Measurements from ENCODE around the gene ZFR2. TPM values are rescaled to one million over a fixed set of nuclear protein-coding genes. Genes with fewer than 3 reads are reported as not detected.

Gene ZFR2
- total RNA-seq, 1 donor from 2014 or later = not detected

DNA sequence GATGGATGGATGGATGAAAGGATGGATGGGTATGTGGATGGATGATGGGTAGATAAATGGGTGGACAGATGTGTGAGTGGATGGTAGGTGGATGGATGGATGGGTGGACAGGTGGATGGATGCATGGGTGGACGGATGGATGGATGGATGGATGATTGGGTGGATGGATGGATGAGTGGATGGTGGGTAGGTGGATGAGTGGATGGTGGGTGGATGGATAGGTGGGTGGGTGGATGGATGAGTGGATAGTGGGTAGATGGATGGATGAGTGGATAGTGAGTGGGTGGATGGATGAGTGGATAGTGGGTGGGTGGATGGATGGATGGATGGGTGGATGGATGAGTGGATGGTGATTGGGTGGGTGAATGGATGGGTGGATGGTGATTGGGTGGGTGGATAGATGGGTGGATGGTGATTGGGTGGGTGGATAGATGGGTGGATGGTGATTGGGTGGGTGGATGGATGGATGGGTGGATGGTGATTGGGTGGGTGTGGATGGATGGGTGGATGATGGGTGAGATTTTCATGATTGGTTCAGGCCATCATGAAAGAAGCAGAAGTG, 92.3 kb downstream of the ZFR2 start:
- no peak overlapping the region for H3K27ac Mint-ChIP-seq (ENCODE audit: unreplicated experiment)
- H3K36me3 Mint-ChIP-seq (ENCODE audit: unreplicated experiment) = no peaks in the 10 kb centered on the region
- no peak overlapping the region for H3K4me3 Mint-ChIP-seq (ENCODE audit: unreplicated experiment)
- H3K27me3 Mint-ChIP-seq (ENCODE audit: unreplicated experiment) = no peaks in the 10 kb centered on the region
- TF ChIP-seq, protein P1, sequence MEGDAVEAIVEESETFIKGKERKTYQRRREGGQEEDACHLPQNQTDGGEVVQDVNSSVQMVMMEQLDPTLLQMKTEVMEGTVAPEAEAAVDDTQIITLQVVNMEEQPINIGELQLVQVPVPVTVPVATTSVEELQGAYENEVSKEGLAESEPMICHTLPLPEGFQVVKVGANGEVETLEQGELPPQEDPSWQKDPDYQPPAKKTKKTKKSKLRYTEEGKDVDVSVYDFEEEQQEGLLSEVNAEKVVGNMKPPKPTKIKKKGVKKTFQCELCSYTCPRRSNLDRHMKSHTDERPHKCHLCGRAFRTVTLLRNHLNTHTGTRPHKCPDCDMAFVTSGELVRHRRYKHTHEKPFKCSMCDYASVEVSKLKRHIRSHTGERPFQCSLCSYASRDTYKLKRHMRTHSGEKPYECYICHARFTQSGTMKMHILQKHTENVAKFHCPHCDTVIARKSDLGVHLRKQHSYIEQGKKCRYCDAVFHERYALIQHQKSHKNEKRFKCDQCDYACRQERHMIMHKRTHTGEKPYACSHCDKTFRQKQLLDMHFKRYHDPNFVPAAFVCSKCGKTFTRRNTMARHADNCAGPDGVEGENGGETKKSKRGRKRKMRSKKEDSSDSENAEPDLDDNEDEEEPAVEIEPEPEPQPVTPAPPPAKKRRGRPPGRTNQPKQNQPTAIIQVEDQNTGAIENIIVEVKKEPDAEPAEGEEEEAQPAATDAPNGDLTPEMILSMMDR (IDR thresholded peaks at IDR 0.05) = no peak
- no peak for DNase-seq (ENCODE audit: extremely low spot score, unreplicated experiment)
- H3K9me3 Mint-ChIP-seq (ENCODE audit: unreplicated experiment) = peaks cover 2% of the 10 kb centered on the region
- H3K4me1 Mint-ChIP-seq (ENCODE audit: unreplicated experiment) = no peaks in the 10 kb centered on the region

DNA sequence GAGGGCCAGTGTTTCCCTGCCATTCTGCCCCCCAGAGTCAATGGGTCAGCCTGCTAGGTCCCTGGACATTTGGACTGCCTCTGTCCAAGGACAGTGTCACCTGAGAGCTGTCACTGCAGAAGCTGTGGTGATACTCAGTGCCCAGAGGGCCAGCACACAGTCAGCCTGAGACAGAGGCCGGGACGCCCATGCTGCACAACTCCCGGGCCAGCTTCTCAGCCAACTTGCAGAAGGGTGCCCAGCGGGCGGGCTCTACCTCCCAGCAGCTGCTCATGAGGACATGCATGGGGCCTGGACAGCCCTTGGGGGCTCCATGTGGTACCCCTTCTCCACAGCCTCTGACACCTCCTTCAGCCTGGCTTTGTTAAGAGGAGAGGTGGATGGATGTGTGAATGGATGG, 93.0 kb downstream of the ZFR2 start:
- Mint-ChIP-seq H3K4me3 (ENCODE audit: unreplicated experiment) (no peak overlapping the region), H3K9me3 (ENCODE audit: unreplicated experiment) (no peaks in the 10 kb centered on the region), H3K36me3 (ENCODE audit: unreplicated experiment) (no peaks in the 10 kb centered on the region), H3K4me1 (ENCODE audit: unreplicated experiment) (no peaks in the 10 kb centered on the region), H3K27ac (ENCODE audit: unreplicated experiment) (no peak overlapping the region), H3K27me3 (ENCODE audit: unreplicated experiment) (no peaks in the 10 kb centered on the region)
- TF ChIP-seq, protein P1 (IDR thresholded peaks at IDR 0.05) = no peak
- no peak for DNase-seq (ENCODE audit: extremely low spot score, unreplicated experiment)

DNA sequence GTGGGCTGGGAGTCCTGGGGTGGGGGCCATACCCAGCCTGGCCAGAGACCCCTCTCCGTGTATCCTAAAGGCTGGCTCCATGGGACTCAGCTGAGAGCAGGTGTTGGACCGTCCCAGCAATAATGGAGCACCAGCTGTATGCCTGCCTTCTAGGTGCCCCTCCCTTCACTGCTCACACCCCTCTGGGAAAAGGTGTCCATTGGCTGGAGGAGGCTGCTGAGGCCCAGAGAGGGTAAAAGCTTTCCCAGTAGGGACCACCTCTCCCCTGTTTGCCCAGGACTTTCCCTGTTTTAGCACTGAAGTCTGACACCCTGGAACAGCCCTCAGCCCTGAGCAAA, 93.5 kb downstream of the ZFR2 start:
- H3K4me1 Mint-ChIP-seq (ENCODE audit: unreplicated experiment) = no peaks in the 10 kb centered on the region
- H3K4me3 Mint-ChIP-seq (ENCODE audit: unreplicated experiment) = no peak overlapping the region
- no peak overlapping the region for H3K27ac Mint-ChIP-seq (ENCODE audit: unreplicated experiment)
- DNase-seq (ENCODE audit: extremely low spot score, unreplicated experiment) = no peak
- H3K36me3 Mint-ChIP-seq (ENCODE audit: unreplicated experiment) = no peaks in the 10 kb centered on the region
- H3K9me3 Mint-ChIP-seq (ENCODE audit: unreplicated experiment) = no peaks in the 10 kb centered on the region
- no peaks in the 10 kb centered on the region for H3K27me3 Mint-ChIP-seq (ENCODE audit: unreplicated experiment)
- TF ChIP-seq, protein P1 (IDR thresholded peaks at IDR 0.05) = no peak

DNA sequence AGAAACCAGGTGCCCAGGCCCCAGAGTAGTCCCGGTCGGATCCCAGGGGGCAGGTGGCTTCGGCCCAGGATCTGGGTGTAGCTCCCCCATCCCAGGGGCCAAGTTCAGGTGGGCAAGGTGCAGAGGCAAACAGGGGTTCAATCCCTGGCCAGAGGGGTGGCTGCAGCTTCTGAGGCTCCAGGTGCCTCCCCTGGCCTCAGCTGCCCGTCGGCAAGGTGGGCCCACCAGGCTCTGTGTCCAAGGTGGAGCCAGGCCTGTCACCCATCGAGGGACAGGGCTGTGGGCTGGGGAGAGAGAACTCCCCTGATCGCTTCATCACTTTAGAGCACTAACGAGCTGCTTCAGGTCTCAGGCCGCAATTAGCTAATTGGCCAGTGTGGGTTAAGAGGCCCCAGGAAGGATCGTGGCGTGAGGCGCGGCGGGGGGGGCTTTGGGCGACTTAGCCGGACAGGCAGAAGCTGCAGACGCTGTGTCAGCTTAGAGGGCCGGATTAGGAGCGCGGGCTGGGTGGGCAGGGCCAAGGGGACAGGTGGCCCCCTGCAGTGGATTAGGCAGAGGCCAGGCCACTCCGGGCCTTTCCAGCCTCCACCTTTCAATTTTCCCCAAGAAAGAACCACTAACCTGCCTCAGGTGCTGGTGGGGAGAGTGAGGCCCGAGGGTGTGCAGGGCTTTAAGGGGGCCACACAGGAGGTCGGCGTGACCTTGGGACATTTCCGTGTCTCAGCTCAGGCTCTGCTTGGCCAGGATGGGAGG, 94.0 kb downstream of the ZFR2 start:
- no peak for DNase-seq (ENCODE audit: extremely low spot score, unreplicated experiment)
- no peak overlapping the region for H3K4me3 Mint-ChIP-seq (ENCODE audit: unreplicated experiment)
- no peaks in the 10 kb centered on the region for H3K9me3 Mint-ChIP-seq (ENCODE audit: unreplicated experiment)
- no peaks in the 10 kb centered on the region for H3K36me3 Mint-ChIP-seq (ENCODE audit: unreplicated experiment)
- H3K4me1 Mint-ChIP-seq (ENCODE audit: unreplicated experiment) = no peaks in the 10 kb centered on the region
- no peaks in the 10 kb centered on the region for H3K27me3 Mint-ChIP-seq (ENCODE audit: unreplicated experiment)
- TF ChIP-seq, protein P1 (IDR thresholded peaks at IDR 0.05) = no peak
- H3K27ac Mint-ChIP-seq (ENCODE audit: unreplicated experiment) = no peak overlapping the region

DNA sequence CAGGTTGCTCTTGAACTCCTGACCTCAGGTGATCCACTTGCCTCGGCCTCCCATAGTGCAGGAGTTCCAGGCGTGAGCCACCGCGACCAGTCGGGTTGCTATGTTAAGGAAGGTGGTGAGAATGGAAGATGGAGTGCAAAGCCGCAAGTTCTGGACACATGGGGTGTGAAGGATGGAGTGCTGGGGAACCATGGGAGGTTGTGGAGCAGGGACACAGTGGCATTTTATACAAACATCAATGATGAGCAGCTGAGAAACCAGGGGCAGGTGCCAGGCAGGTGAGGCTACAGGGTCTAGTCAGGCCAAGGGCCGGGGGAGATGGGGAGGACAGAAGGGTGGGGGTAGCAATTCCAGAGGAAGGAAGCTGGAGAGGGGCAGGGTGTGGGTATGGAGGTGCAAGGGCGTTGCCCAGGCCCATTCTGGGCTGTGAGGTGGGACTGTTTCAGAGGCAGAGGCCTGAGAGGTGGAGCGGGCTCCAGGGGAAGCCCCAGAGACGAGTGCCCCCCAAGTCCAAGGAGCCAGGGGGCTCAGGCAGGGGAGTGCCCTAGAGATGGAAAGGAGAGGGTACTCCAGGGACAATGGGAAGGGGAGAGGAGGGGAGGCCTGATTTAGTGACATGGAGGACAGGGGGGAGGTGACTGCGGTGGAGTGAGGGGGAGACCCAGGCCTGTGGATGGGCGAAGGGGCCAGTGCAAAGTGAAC, 94.9 kb downstream of the ZFR2 start:
- no peaks in the 10 kb centered on the region for H3K27me3 Mint-ChIP-seq (ENCODE audit: unreplicated experiment)
- TF ChIP-seq, protein P1 (IDR thresholded peaks at IDR 0.05) = no peak
- H3K27ac Mint-ChIP-seq (ENCODE audit: unreplicated experiment) = no peak overlapping the region
- no peaks in the 10 kb centered on the region for H3K9me3 Mint-ChIP-seq (ENCODE audit: unreplicated experiment)
- H3K4me3 Mint-ChIP-seq (ENCODE audit: unreplicated experiment) = no peak overlapping the region
- H3K36me3 Mint-ChIP-seq (ENCODE audit: unreplicated experiment) = peaks cover 2% of the 10 kb centered on the region
- no peak for DNase-seq (ENCODE audit: extremely low spot score, unreplicated experiment)
- no peaks in the 10 kb centered on the region for H3K4me1 Mint-ChIP-seq (ENCODE audit: unreplicated experiment)

Data from osteocyte (in vitro differentiated cells).